LNCaP clone FGC (cell line): ENCODE results near the gene OPCML.

Experiments
- DNase-seq: peaks from one replicate; pipeline ENCODE4 v3.0.0-alpha.2; 2011; ENCODE audit warnings: low read depth
- H3K4me3 ChIP-seq: 2 replicates; pipeline ENCODE4 v1.5.1; 2011; ENCODE audit warnings: mild to moderate bottlenecking, low read depth, low read length, control low read depth
- CTCF ChIP-seq: IDR thresholded peaks from 2 replicates; pipeline ENCODE4 v1.5.1; 2012; ENCODE audit warnings: mild to moderate bottlenecking; ENCODE audit not compliant: control insufficient read depth, insufficient read depth; ENCODE audit errors: extremely low read depth

OPCML gene

GRCh38 chr11:132852361-132852760, 679.9 kb downstream of the OPCML start:
- no peak for TF ChIP-seq CTCF
- H3K4me3 ChIP-seq = no peak overlapping the region
- no peak for DNase-seq

- no peak overlapping the region for H3K4me3 ChIP-seq
- TF ChIP-seq CTCF = no peak
- DNase-seq = no peak
Observed at GRCh38 chr11:132851247-132851646, 681.1 kb downstream of the OPCML start.

DNA sequence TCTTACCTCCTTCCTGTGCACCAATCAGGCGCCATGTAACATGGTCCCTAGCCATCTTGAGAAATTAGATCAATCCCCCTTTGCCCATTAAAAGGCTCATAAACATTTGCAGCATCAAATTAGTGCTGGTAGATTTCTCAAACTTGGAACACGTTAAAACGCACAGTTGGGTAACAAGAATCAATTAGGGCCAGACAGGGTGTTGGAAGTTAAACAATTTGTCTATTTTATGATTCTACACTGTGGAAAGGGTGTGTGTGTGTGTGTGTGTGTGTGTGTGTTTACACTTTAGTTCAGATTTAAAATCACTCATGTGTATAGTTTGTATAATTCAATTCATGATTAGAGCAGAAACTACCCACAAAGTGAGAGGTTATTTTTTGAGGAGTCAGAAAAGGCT, 682.0 kb downstream of the OPCML start:
- H3K4me3 ChIP-seq = no peak overlapping the region
- no peak for DNase-seq
- no peak for TF ChIP-seq CTCF

DNA sequence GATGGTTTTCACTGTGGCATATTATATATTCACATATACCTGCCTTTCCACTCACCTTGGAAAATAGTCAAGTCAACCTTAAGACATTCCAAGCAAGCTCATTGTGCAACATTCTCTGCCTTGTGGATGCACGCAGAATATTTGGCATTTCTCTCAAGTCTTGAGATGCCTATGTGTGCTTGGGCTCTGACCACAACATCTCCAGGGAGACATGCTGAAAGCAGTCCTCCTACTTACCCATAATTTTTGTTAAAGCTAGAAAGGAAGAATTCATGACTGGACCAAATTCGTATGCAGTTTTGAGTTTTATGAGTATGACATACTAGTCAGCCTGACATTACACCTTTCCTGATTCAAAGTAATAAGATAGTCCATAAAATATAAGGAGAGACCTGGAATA, 684.0 kb downstream of the OPCML start:
- DNase-seq = no peak
- no peak overlapping the region for H3K4me3 ChIP-seq
- no peak for TF ChIP-seq CTCF

DNA sequence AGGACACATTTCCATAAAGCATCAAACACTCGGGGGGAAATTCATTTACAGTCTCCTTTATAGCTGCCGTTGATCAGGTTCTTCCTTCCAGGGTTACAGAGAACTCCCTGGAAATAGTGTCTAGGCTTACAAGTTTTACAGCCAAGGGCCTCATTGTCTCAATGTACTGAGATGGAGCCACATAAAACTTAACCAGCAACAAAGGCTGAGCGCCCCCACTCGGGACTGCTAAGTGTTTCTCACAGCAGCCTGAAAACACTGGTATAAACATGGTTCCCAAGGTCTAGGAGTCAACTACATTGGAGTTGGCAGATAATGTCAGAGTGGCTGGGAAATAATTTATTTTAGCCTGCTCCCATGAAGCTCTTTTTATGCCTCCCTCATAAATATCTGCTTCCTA, 686.2 kb downstream of the OPCML start:
- no peak for DNase-seq
- no peak for TF ChIP-seq CTCF
- H3K4me3 ChIP-seq = no peak overlapping the region

GRCh38 chr11:132844956-132845696, 687.2 kb downstream of the OPCML start:
- TF ChIP-seq CTCF = no peak
- no peak overlapping the region for H3K4me3 ChIP-seq
- DNase-seq = no peak

DNA sequence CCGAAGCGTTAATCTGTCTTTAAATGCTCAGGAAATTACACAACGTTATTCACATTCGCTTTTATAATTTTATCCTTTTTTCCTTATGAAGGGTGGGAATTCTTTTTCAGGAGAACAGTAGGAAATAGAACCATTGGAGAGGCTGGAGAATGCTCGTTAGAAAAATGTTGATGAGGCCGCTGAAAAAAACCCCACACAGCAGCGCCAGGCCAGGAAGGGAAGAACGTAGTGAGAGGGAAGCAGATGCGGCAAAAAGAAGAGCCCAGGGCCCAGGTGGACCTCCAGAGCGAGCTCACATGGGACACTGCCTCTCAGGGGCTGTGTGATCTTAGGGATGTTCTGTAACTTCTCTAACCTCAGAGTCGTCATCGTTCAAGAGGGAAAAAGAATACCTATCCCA, 691.6 kb downstream of the OPCML start:
- no peak for DNase-seq
- no peak for TF ChIP-seq CTCF
- H3K4me3 ChIP-seq = no peak overlapping the region
